WERI-Rb-1 (cell line): ENCODE results near the gene CCK.
A peak's percentile ranks its signal among the peaks of the same experiment; 100 is the strongest.

Experiments
- DNase-seq: peaks from one replicate; pipeline ENCODE4 v3.0.0-alpha.2; 2020
- H3K27ac ChIP-seq: fragments of 250-450 bp; sonication (Bioruptor Pico); 2 replicates; pipeline ENCODE4 v1.5.1; 2020; ENCODE audit warnings: mild to moderate bottlenecking, moderate library complexity
- H3K27me3 ChIP-seq: fragments of 250-450 bp; sonication (Bioruptor Pico); 2 replicates; pipeline ENCODE4 v1.5.1; 2021; ENCODE audit warnings: mild to moderate bottlenecking, low read depth, moderate library complexity; ENCODE audit not compliant: insufficient read depth, severe bottlenecking
- H3K36me3 ChIP-seq: fragments of 250-450 bp; sonication (Bioruptor Pico); 2 replicates; pipeline ENCODE4 v1.5.1; 2020; ENCODE audit warnings: mild to moderate bottlenecking, moderate library complexity
- H3K4me3 ChIP-seq: 2 replicates; pipeline ENCODE4 v1.5.1; 2011; ENCODE audit warnings: low read depth, mild to moderate bottlenecking, control low read depth, low read length
- H3K9me3 ChIP-seq: fragments of 250-450 bp; sonication (Bioruptor Pico); 2 replicates; pipeline ENCODE4 v1.5.1; 2021; ENCODE audit warnings: mild to moderate bottlenecking, moderate library complexity; ENCODE audit not compliant: severe bottlenecking
- TF ChIP-seq, protein P1 (sequence below): IDR thresholded peaks from 2 replicates; pipeline ENCODE4 v1.5.1; 2011; ENCODE audit warnings: low read depth, mild to moderate bottlenecking, control low read depth, inconsistent platforms, low read length

Gene CCK

DNA sequence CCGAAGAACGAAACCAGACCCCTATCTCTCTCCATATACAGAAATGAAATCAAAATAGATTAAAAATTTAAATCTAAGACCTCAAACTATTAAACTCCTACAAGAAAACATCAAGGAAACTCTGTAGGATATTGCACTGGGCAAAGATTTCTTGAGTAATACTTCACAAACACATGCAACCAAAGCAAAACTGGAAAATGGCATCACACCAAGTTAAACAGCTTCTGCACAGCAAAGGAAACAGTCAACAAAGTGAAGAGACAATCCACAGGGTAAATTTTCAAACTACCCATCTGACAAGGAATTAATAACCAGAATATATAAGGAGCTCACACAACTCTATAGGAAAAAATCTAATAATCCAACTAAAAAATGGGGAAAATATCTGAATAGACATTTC lies 29.4 kb downstream of the CCK start:
- H3K27me3 ChIP-seq, result no peaks in the 10 kb centered on the region
- TF ChIP-seq, protein P1, sequence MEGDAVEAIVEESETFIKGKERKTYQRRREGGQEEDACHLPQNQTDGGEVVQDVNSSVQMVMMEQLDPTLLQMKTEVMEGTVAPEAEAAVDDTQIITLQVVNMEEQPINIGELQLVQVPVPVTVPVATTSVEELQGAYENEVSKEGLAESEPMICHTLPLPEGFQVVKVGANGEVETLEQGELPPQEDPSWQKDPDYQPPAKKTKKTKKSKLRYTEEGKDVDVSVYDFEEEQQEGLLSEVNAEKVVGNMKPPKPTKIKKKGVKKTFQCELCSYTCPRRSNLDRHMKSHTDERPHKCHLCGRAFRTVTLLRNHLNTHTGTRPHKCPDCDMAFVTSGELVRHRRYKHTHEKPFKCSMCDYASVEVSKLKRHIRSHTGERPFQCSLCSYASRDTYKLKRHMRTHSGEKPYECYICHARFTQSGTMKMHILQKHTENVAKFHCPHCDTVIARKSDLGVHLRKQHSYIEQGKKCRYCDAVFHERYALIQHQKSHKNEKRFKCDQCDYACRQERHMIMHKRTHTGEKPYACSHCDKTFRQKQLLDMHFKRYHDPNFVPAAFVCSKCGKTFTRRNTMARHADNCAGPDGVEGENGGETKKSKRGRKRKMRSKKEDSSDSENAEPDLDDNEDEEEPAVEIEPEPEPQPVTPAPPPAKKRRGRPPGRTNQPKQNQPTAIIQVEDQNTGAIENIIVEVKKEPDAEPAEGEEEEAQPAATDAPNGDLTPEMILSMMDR, result no peak
- no peak overlapping the region for H3K4me3 ChIP-seq
- no peaks in the 10 kb centered on the region for H3K36me3 ChIP-seq
- peaks cover 7% of the 10 kb centered on the region for H3K9me3 ChIP-seq
- H3K27ac ChIP-seq, result no peak overlapping the region
- DNase-seq, result no peak

- DNase-seq, result no peak
- no peaks in the 10 kb centered on the region for H3K36me3 ChIP-seq
- no peaks in the 10 kb centered on the region for H3K27me3 ChIP-seq
- H3K27ac ChIP-seq, result no peak overlapping the region
- no peak overlapping the region for H3K4me3 ChIP-seq
- TF ChIP-seq, protein P1, result no peak
- H3K9me3 ChIP-seq, result peaks cover 7% of the 10 kb centered on the region
These were observed 30.5 kb downstream of the CCK start for GRCh38 chr3:42235532-42235931.

- H3K27me3 ChIP-seq, result no peaks in the 10 kb centered on the region
- no peaks in the 10 kb centered on the region for H3K36me3 ChIP-seq
- H3K27ac ChIP-seq, result no peak overlapping the region
- TF ChIP-seq, protein P1, result no peak
- H3K9me3 ChIP-seq, result no peaks in the 10 kb centered on the region
- DNase-seq, result no peak
- no peak overlapping the region for H3K4me3 ChIP-seq
These were observed 35.1 kb downstream of the CCK start for GRCh38 chr3:42230860-42231259.

DNA sequence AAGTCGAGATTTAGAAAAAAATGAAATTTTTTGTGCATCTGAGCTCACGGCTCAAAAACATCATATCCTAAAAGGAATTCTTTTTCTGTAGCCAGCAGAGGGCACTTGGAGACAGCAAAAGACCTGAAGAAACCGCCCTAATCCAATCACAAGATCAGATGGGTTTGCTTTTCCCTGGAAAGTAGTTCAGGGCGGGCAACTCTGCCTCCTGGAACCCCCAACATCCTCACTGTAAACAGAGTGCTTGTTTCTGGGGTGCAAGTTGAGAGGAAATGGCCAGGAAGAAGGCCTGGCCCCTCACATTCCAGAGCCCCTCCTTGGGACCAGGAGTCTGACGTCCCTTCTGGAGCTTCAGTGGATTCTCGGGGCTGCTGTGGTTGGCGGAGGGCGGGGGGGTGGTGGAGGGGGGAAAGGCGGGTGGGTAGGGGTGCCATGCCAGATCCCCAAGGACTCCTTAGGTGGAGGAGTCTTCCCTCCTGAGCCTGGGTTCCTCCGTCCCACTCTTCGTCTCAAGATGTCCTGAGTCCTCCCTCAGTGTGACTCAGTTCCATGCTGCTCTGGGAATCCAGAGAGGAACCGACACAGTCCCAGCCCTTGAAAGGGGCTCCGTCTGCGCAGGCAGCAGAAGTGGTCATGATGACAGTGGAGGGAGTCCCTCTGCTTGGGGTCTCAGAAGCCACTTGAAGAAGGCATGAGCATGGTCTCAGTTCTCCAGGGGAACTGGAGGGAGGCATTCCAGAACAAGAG lies 35.9 kb downstream of the CCK start:
- Histone ChIP-seq H3K27ac (no peak overlapping the region), H3K9me3 (no peaks in the 10 kb centered on the region), H3K4me3 (no peak overlapping the region), H3K27me3 (no peaks in the 10 kb centered on the region), H3K36me3 (peaks cover 6% of the 10 kb centered on the region)
- peak; percentile 50 for DNase-seq
- TF ChIP-seq, protein P1, result peak; percentile 58

GRCh38 chr3:42229266-42229941 lies 36.6 kb downstream of the CCK start:
- H3K9me3 ChIP-seq, result no peaks in the 10 kb centered on the region
- H3K27ac ChIP-seq, result no peak overlapping the region
- TF ChIP-seq, protein P1, result no peak
- DNase-seq, result no peak
- H3K27me3 ChIP-seq, result no peaks in the 10 kb centered on the region
- H3K36me3 ChIP-seq, result peaks cover 8% of the 10 kb centered on the region
- H3K4me3 ChIP-seq, result no peak overlapping the region
